ENCODE data around the gene KAT7.

KAT7 gene

GRCh38 chr17:49873466-49873865, 85.0 kb downstream of the KAT7 start:
- DNase-seq = no peak

DNA sequence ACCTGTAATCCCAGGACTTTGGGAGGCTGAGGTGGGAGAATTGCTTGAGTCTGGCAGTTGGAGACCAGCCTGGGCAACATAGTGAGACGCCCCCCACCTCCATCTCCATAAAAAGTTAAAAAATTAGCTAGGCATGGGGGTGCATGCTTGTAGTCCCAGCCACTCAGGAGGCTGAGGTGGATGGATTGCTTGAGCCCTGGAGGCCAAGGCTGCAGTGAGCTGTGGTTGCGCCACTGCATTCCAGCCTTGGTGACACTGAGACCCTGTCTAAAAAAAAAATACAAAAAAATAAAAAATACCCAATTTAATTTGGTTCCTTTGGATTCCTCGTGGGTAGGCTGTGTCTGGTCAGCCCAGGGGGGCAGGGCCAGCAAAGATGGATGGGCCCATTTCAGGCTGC, 85.4 kb downstream of the KAT7 start:
- no peak for DNase-seq

DNA sequence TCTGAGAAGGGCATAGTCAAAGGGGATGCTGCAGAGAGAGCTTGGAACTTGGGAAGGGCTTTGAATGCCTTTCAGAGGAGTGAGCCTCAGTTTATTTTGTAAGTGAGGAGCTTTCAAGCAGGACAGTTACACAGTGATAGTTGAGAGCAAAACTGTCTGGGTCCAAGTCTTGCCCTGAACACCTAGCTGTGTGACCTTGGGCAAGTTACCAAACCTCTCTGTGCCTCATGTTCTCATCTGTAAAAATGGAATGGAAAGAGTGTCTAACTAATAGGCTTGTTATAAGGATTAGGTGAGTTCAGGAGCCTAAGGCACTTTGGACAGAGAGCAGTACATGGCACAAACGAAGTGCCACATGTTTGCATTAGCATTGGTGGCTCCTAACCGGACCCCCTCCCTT, 86.4 kb downstream of the KAT7 start:
- DNase-seq = no peak

- DNase-seq = no peak
These were observed 87.2 kb downstream of the KAT7 start for GRCh38 chr17:49875685-49876084.

- DNase-seq = no peak
These were observed 90.7 kb downstream of the KAT7 start for GRCh38 chr17:49878931-49879904.

DNA sequence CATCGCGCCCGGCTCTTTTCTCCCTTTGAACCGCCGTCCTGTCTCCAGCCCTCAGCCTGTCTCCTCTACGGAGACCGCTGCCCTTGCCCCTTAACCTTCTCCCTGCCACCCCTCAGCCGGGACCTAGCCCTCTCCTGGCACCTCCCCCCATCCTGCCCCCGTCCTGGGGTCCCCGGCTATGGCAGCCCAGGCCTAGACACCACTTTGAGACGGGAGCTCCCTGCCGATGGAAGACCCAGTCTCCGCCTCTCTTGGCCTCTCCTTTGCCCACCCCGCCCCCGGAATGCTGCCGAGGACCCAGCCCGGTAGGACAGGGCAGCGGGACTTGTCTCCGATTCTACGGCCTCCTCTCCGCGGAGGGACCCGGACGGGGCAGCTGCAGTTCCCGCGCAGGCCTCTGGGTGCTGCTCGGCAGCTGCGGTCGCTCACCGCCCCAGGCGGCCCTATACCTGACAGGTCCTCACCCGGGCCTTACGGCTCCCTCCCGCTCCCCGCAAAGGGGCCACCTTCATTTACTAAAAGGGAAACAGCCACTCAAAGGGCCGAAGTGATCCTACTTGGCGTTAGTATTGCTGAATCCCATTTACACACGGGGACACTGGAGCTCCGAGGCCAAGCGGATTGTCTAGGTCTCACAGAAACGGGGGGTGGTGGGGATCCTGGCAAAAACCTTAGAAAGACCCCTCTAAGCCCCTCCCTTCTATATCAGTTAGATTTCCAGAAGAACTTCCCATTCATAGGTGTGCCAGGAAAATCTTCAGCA, 92.0 kb downstream of the KAT7 start:
- peak; percentile 53 for DNase-seq

DNA sequence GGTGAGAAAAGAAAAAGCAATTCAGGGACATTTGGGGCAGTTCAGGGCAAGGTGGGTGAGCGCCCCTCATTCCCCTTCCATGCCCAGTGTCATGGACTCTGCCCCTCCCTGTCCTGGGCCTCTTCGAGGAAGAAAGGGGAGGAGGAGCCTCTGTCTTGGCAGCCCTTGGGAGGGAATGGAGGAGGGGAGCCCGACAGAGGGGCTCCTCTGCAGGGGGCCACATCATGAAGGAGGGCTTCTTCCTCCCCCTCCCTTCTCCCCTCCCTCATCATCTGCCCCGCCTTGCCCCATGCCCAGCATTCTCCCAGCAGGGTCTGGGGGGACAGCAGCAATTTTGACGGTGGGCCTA, 92.5 kb downstream of the KAT7 start:
- no peak for DNase-seq

DNA sequence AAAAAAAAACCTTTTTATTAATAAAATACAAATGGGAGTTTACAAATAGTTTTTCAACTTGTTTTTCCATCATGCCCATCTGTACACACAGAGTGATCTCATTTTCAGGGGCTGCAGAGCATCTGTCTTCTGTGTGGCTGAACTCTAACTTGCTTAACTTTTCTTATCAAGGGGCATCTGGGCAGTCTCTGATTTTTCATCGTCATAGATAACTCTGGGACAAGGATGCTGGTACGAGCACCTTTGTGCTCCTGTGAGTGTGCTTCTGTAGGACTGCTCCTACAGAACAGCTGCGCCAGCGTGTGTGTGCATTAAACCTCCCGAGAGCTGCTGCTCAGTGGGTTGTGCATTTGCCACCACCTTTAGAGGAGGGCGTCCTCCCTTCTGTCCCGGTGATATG, 94.0 kb downstream of the KAT7 start:
- peak; percentile 22 for DNase-seq

Data from NCI-H1694 treated with DMSO at 0.1 percent for 48 hours (cell line).